IMR-90 (cell line): ENCODE data around the gene ARHGAP19.

Experiments used
- CEBPB ChIP-seq: IDR thresholded peaks from 2 replicates; pipeline ENCODE4 v1.6.1; 2012; ENCODE audit warnings: low read depth, low read length, improper control_type of control experiment
- POLR2A ChIP-seq: IDR thresholded peaks from 2 replicates; pipeline ENCODE4 v1.6.1; 2012; ENCODE audit warnings: mild to moderate bottlenecking, low read depth, low read length
- RCOR1 ChIP-seq: IDR thresholded peaks from 2 replicates; pipeline ENCODE4 v1.6.1; 2012; ENCODE audit warnings: mild to moderate bottlenecking, low read length, improper control_type of control experiment; ENCODE audit not compliant: insufficient replicate concordance
- SMC3 ChIP-seq: fragments of 150-350 bp; IDR thresholded peaks from 2 replicates; pipeline ENCODE4 v1.6.1; 2016; ENCODE audit warnings: low read depth, mild to moderate bottlenecking, antibody characterized with exemption, low read length, moderate library complexity
- TF ChIP-seq, protein P1 (sequence below): conservative IDR thresholded peaks from 2 replicates; pipeline ENCODE4 v1.5.1; 2012; ENCODE audit warnings: mild to moderate bottlenecking, low read depth, low read length, improper control_type of control experiment

DNA sequence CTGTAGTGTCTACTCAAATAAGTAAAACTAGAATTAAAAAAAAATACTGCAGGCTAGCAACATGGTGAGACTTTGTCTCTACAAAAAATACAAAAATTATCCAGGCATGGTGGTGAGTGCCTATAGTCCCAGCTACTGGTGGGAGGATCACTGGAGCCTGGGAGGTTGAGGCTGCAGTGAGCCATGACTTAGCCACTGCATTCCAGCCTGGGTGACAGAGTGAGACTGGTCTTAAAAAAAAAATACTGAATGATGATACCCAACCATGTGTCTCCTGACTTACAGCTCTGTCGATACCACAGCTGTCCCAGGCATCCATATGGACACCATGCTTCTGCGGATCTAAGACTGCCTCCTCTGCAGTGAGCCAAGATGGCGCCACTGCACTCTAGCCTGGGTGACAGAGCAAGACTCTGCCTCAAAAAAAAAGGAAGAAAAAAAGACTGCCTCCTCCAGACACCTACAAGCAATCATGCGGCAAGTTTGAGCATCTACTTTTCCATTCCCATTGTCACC lies 18.7 kb upstream of the ARHGAP19 start:
- TF ChIP-seq POLR2A (no peak), RCOR1 (no peak), SMC3 (no peak), CEBPB (no peak)
- TF ChIP-seq, protein P1, sequence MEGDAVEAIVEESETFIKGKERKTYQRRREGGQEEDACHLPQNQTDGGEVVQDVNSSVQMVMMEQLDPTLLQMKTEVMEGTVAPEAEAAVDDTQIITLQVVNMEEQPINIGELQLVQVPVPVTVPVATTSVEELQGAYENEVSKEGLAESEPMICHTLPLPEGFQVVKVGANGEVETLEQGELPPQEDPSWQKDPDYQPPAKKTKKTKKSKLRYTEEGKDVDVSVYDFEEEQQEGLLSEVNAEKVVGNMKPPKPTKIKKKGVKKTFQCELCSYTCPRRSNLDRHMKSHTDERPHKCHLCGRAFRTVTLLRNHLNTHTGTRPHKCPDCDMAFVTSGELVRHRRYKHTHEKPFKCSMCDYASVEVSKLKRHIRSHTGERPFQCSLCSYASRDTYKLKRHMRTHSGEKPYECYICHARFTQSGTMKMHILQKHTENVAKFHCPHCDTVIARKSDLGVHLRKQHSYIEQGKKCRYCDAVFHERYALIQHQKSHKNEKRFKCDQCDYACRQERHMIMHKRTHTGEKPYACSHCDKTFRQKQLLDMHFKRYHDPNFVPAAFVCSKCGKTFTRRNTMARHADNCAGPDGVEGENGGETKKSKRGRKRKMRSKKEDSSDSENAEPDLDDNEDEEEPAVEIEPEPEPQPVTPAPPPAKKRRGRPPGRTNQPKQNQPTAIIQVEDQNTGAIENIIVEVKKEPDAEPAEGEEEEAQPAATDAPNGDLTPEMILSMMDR: no peak
